Endothelial cell of umbilical vein (primary cell): Measurements from ENCODE around the gene DLEC1. TPM values are rescaled to one million over a fixed set of nuclear protein-coding genes. Genes with fewer than 3 reads are reported as not detected.

Experiments
- BruUV-seq: library from RNA; stranded (reverse); fragments of 400-500 nt; replicated peaks from 2 replicates; lab custom pipeline; 2021; lab: Mats Ljungman, UMichigan
- CTCF ChIA-PET: fragments of 300-600, 350-600 bp; sonication (Branson Sonifier 250); formaldehyde crosslinking; loops from one replicate; lab custom pipeline; 2021; ENCODE audit warnings: antibody characterized with exemption, inconsistent platforms; lab: Charles Lee
- POLR2A ChIA-PET: fragments of 300-600, 350-600 bp; sonication (Branson Sonifier 250); formaldehyde crosslinking; loops from one replicate; lab custom pipeline; 2021; ENCODE audit warnings: antibody characterized with exemption, inconsistent platforms; lab: Charles Lee
- DNase-seq: peaks from one replicate; pipeline ENCODE4 v3.0.0-alpha.2; 2011; ENCODE audit warnings: low read depth, low spot score
- FAIRE-seq: peaks from 2 replicates; lab custom pipeline; 2011; peaks lifted over from hg19 to GRCh38; lab: Jason Lieb, UNC
- H2AFZ ChIP-seq: 2 replicates; pipeline ENCODE4 v1.6.0; 2012; ENCODE audit warnings: low read depth, low read length, control low read depth, inconsistent platforms
- H3K27ac ChIP-seq: 2 replicates; pipeline ENCODE4 v1.5.1; 2011; ENCODE audit warnings: low read depth, mild to moderate bottlenecking, control low read depth, low read length, moderate library complexity; ENCODE audit not compliant: insufficient read depth
- H3K27me3 ChIP-seq, 2 experiments: 2 replicates each; pipeline versions ENCODE4 v1.6.0 to v1.6.1; 2011; ENCODE audit warnings: low read length in 2 of 2, mixed read lengths in 1 of 2; ENCODE audit not compliant: control insufficient read depth in 2 of 2, insufficient read depth in 2 of 2
- H3K36me3 ChIP-seq, 2 experiments: 2 replicates in 1 of 2; 3 replicates in 1 of 2; pipeline ENCODE4 v1.5.1; 2011; ENCODE audit warnings: low read length in 2 of 2, mild to moderate bottlenecking in 1 of 2, moderate library complexity in 1 of 2; ENCODE audit not compliant: control insufficient read depth in 2 of 2, insufficient read depth in 2 of 2; ENCODE audit errors: extremely low read depth in 1 of 2
- H3K4me1 ChIP-seq: 3 replicates; pipeline ENCODE4 v1.5.1; 2011; ENCODE audit warnings: mild to moderate bottlenecking, low read length; ENCODE audit not compliant: control insufficient read depth, insufficient read depth; ENCODE audit errors: extremely low read depth
- H3K4me2 ChIP-seq: 2 replicates; pipeline ENCODE4 v1.6.1; 2011; ENCODE audit warnings: low read length, control low read depth, mixed read lengths; ENCODE audit not compliant: insufficient read depth
- H3K4me3 ChIP-seq, 3 experiments: fragments of 200-600 bp in 1 of 3; sonication (generic), shearing (Covaris generic) in 1 of 3; replicated peaks in 1 of 3; 2 replicates each; pipeline ENCODE4 v1.5.1; 2011 to 2016; ENCODE audit warnings: control low read depth in 3 of 3, low read length in 3 of 3, mild to moderate bottlenecking in 2 of 3, inconsistent platforms in 1 of 3, low read depth in 1 of 3, moderate library complexity in 1 of 3; ENCODE audit not compliant: insufficient read depth in 1 of 3
- H3K79me2 ChIP-seq: 2 replicates; pipeline ENCODE4 v1.6.0; 2012; ENCODE audit warnings: low read length, inconsistent platforms; ENCODE audit not compliant: control insufficient read depth, insufficient read depth
- H3K9ac ChIP-seq: replicated peaks from 2 replicates; pipeline ENCODE3; 2011; ENCODE audit warnings: low read length, control low read depth; ENCODE audit not compliant: insufficient read depth; ENCODE audit errors: extremely low read depth
- H3K9me1 ChIP-seq: replicated peaks from 3 replicates; pipeline ENCODE4 v1.6.0; 2011; ENCODE audit warnings: mild to moderate bottlenecking, low read length; ENCODE audit not compliant: control insufficient read depth, insufficient read depth; ENCODE audit errors: extremely low read depth
- H3K9me3 ChIP-seq: replicated peaks from 2 replicates; pipeline ENCODE4 v1.5.1; 2012; ENCODE audit warnings: low read length, inconsistent platforms; ENCODE audit not compliant: control insufficient read depth, insufficient read depth
- H4K20me1 ChIP-seq: replicated peaks from 2 replicates; pipeline ENCODE3; 2011; ENCODE audit warnings: mild to moderate bottlenecking, low read length; ENCODE audit not compliant: control insufficient read depth, insufficient read depth; ENCODE audit errors: extremely low read depth
- EZH2 ChIP-seq: IDR thresholded peaks from 2 replicates; pipeline ENCODE4 v1.6.1; 2012; ENCODE audit warnings: borderline replicate concordance, low read depth, mild to moderate bottlenecking, moderate library complexity, low read length, inconsistent platforms; ENCODE audit not compliant: severe bottlenecking
- FOS ChIP-seq: IDR thresholded peaks from 2 replicates; pipeline ENCODE4 v1.6.1; 2011; ENCODE audit warnings: mild to moderate bottlenecking, low read length, moderate library complexity, borderline replicate concordance; ENCODE audit not compliant: insufficient read depth
- GATA2 ChIP-seq: IDR thresholded peaks from 2 replicates; pipeline ENCODE4 v1.7.0; 2011; ENCODE audit warnings: low read depth, mild to moderate bottlenecking, moderate library complexity, mixed read lengths, low read length; ENCODE audit not compliant: insufficient read length, insufficient read depth
- JUN ChIP-seq: IDR thresholded peaks from 2 replicates; pipeline ENCODE4 v1.6.1; 2011; ENCODE audit warnings: borderline replicate concordance, low read depth; ENCODE audit not compliant: insufficient read length, insufficient read depth
- MYC ChIP-seq: IDR thresholded peaks from one replicate; pipeline ENCODE4 v1.6.1; 2011; ENCODE audit warnings: mild to moderate bottlenecking, low read depth, low read length
- POLR2AphosphoS5 ChIP-seq: IDR thresholded peaks from 2 replicates; pipeline ENCODE4 v1.6.1; 2012; ENCODE audit warnings: low read depth, mild to moderate bottlenecking, control low read depth, low read length, moderate library complexity; ENCODE audit not compliant: insufficient read depth
- dilution Hi-C: fragments of 300-500 bp; cut with MboI; formaldehyde crosslinking; loops from one replicate; pipeline ENCODE4 v1.15.0; 2019; ENCODE audit warnings: low sequenced_read_pairs; ENCODE audit not compliant: extremely low pct_ligation_motif_present
- intact Hi-C: fragments of 100-400 bp; cut with micrococcal nuclease; formaldehyde crosslinking; loops from one replicate; pipeline ENCODE4 v1.10.0; 2022
- polyA plus RNA-seq, 4 experiments: library from polyadenylated mRNA; depleted of rRNA in 3 of 4; stranded (reverse) in 3 of 4; unstranded in 1 of 4; fragments of >200 nt; gene quantifications; 2 replicates each; pipeline versions ENCODE4 v1.2.1 to v1.2.3, GENCODE V29; 2011 to 2012; ENCODE audit warnings: missing spikeins in 1 of 4
- total RNA-seq: library from RNA; stranded (reverse); gene quantifications from 2 replicates; pipeline ENCODE4 v1.2.3, GENCODE V29; 2021
- TF ChIP-seq, protein P1 (sequence below), 2 donors: IDR thresholded peaks; 1 replicate in 1 of 2; 2 replicates in 1 of 2; pipeline ENCODE4 v1.5.1; 2011; ENCODE audit warnings: low read length in 2 of 2, mild to moderate bottlenecking in 2 of 2, moderate library complexity in 2 of 2, control low read depth in 1 of 2, inconsistent platforms in 1 of 2, low read depth in 1 of 2; ENCODE audit not compliant: insufficient read depth in 1 of 2; ENCODE audit errors: extremely low read depth in 1 of 2

DLEC1 gene
- total and polyA plus RNA-seq, 2 donors (not counting 3 experiments of a cell fraction or from before 2014, with no cell fraction given): not detected

- H3K4me1 ChIP-seq: no peaks in the 10 kb centered on the region
- no peak overlapping the region for H3K4me3 ChIP-seq
- no peak overlapping the region for H3K27ac ChIP-seq
- no peaks in the 10 kb centered on the region for H3K36me3 ChIP-seq
- no peak overlapping the region for H2AFZ ChIP-seq
- ChIA-PET CTCF (interaction anchor here (1.6 to 4.8 kb wide), 3 partner anchors 132 to 229 kb away, joined by 3 to 52 read pairs (median 6); no protein-coding TSS in a partner anchor), POLR2A (no interaction called here)
- intact Hi-C loops: loop anchor here (5.0 kb wide), 1 partner anchor 182 kb away; no protein-coding TSS in a partner anchor
- no peaks in the 10 kb centered on the region for H4K20me1 ChIP-seq
- no peaks in the 10 kb centered on the region for H3K9me1 ChIP-seq
- no peak overlapping the region for H3K4me2 ChIP-seq
- no peak for TF ChIP-seq POLR2AphosphoS5
- TF ChIP-seq JUN: no peak
- TF ChIP-seq FOS: no peak
- no peak for TF ChIP-seq GATA2
- no peak for TF ChIP-seq MYC
- TF ChIP-seq EZH2: no peak
- TF ChIP-seq, protein P1, sequence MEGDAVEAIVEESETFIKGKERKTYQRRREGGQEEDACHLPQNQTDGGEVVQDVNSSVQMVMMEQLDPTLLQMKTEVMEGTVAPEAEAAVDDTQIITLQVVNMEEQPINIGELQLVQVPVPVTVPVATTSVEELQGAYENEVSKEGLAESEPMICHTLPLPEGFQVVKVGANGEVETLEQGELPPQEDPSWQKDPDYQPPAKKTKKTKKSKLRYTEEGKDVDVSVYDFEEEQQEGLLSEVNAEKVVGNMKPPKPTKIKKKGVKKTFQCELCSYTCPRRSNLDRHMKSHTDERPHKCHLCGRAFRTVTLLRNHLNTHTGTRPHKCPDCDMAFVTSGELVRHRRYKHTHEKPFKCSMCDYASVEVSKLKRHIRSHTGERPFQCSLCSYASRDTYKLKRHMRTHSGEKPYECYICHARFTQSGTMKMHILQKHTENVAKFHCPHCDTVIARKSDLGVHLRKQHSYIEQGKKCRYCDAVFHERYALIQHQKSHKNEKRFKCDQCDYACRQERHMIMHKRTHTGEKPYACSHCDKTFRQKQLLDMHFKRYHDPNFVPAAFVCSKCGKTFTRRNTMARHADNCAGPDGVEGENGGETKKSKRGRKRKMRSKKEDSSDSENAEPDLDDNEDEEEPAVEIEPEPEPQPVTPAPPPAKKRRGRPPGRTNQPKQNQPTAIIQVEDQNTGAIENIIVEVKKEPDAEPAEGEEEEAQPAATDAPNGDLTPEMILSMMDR (IDR thresholded peaks at IDR 0.05; ENCODE audit: extremely low read depth in 1 of 2, insufficient read depth in 1 of 2, low read depth in 1 of 2, low read length in 2 of 2): no peak
- FAIRE-seq (no peak), DNase-seq (no peak)
- dilution Hi-C loops: no loop called here
- no peaks in the 10 kb centered on the region for H3K27me3 ChIP-seq
- H3K9ac ChIP-seq: no peak overlapping the region
- H3K9me3 ChIP-seq: no peaks in the 10 kb centered on the region
- H3K79me2 ChIP-seq: no peaks in the 10 kb centered on the region
- no TSS peak for BruUV-seq
These were observed 76.1 kb downstream of the DLEC1 start for GRCh38 chr3:38114875-38115644.
